H9 (cell line): ENCODE results near the gene SLC46A3. TPM values are rescaled to one million over a fixed set of nuclear protein-coding genes. Genes with fewer than 3 reads are reported as not detected.

Source experiments
- DNase-seq: peaks from one replicate; pipeline ENCODE4 v3.0.0-alpha.2; 2017
- H2AFZ ChIP-seq: one replicate; pipeline ENCODE4 v1.6.1; 2013; ENCODE audit warnings: mild to moderate bottlenecking, low read length, control low read depth, moderate library complexity
- H2AK5ac ChIP-seq: 2 replicates; pipeline ENCODE4 v1.6.1; 2013; ENCODE audit warnings: low read length, control low read depth, mixed read lengths; ENCODE audit not compliant: insufficient read length
- H2BK120ac ChIP-seq: one replicate; pipeline ENCODE4 v1.6.1; 2013; ENCODE audit warnings: low read depth, mild to moderate bottlenecking, low read length, control low read depth, inconsistent platforms; ENCODE audit not compliant: poor library complexity, severe bottlenecking
- H2BK12ac ChIP-seq: 2 replicates; pipeline ENCODE4 v1.6.1; 2013; ENCODE audit warnings: low read length, control low read depth, mixed read lengths, low read depth; ENCODE audit not compliant: insufficient read length
- H2BK15ac ChIP-seq: 2 replicates; pipeline ENCODE4 v1.6.1; 2013; ENCODE audit warnings: low read depth, low read length, control low read depth
- H2BK20ac ChIP-seq: one replicate; pipeline ENCODE4 v1.6.1; 2013; ENCODE audit warnings: low read depth, mild to moderate bottlenecking, low read length, control low read depth, inconsistent platforms; ENCODE audit not compliant: poor library complexity, severe bottlenecking
- H2BK5ac ChIP-seq: 2 replicates; pipeline ENCODE4 v1.6.1; 2013; ENCODE audit warnings: low read length, control low read depth, mixed read lengths; ENCODE audit not compliant: insufficient read length
- H3K14ac ChIP-seq: 2 replicates; pipeline ENCODE4 v1.6.1; 2013; ENCODE audit warnings: low read length, control low read depth; ENCODE audit not compliant: insufficient read depth
- H3K18ac ChIP-seq: 2 replicates; pipeline ENCODE4 v1.6.1; 2013; ENCODE audit warnings: low read depth, mild to moderate bottlenecking, mixed read lengths, low read length, control low read depth; ENCODE audit not compliant: insufficient read length
- H3K23ac ChIP-seq: 2 replicates; pipeline ENCODE4 v1.6.1; 2013; ENCODE audit warnings: low read length, control low read depth, mixed read lengths, low read depth; ENCODE audit not compliant: insufficient read length
- H3K23me2 ChIP-seq: 2 replicates; pipeline ENCODE4 v1.6.1; 2013; ENCODE audit warnings: low read depth, mild to moderate bottlenecking, mixed read lengths, low read length, control low read depth; ENCODE audit not compliant: insufficient read length, poor library complexity, severe bottlenecking
- H3K27ac ChIP-seq: 2 replicates; pipeline ENCODE4 v1.5.1; 2013; ENCODE audit warnings: low read length, control low read depth, mixed read lengths, low read depth; ENCODE audit not compliant: insufficient read length
- H3K27me3 ChIP-seq: 2 replicates; pipeline ENCODE4 v1.6.1; 2013; ENCODE audit warnings: low read length, control low read depth, inconsistent platforms; ENCODE audit not compliant: insufficient read depth
- H3K4ac ChIP-seq: 2 replicates; pipeline ENCODE4 v1.6.1; 2013; ENCODE audit warnings: low read depth, mild to moderate bottlenecking, control low read depth, inconsistent platforms, low read length, moderate library complexity
- H3K4me1 ChIP-seq: 2 replicates; pipeline ENCODE4 v1.6.1; 2013; ENCODE audit warnings: low read length, control low read depth, inconsistent platforms; ENCODE audit not compliant: insufficient read depth
- H3K4me2 ChIP-seq: 2 replicates; pipeline ENCODE4 v1.6.1; 2013; ENCODE audit warnings: low read length, control low read depth, mixed read lengths; ENCODE audit not compliant: insufficient read length, insufficient read depth
- H3K56ac ChIP-seq: 2 replicates; pipeline ENCODE4 v1.6.1; 2013; ENCODE audit warnings: low read depth, mild to moderate bottlenecking, mixed read lengths, low read length, control low read depth; ENCODE audit not compliant: insufficient read length
- H3K79me1 ChIP-seq: 2 replicates; pipeline ENCODE4 v1.6.1; 2013; ENCODE audit warnings: low read depth, mild to moderate bottlenecking, moderate library complexity, low read length, control low read depth, inconsistent platforms; ENCODE audit not compliant: insufficient read depth, poor library complexity, severe bottlenecking
- H3K79me2 ChIP-seq: 2 replicates; pipeline ENCODE4 v1.6.1; 2013; ENCODE audit warnings: low read length, control low read depth, inconsistent platforms; ENCODE audit not compliant: insufficient read depth
- H3K9ac ChIP-seq: 2 replicates; pipeline ENCODE4 v1.6.1; 2013; ENCODE audit warnings: low read length, control low read depth, mixed read lengths; ENCODE audit not compliant: insufficient read length; ENCODE audit errors: extremely low read depth
- H3K9me3 ChIP-seq: one replicate; pipeline ENCODE4 v1.6.1; 2013; ENCODE audit warnings: low read depth, low read length, inconsistent platforms; ENCODE audit not compliant: control insufficient read depth
- H3T11ph ChIP-seq: one replicate; pipeline ENCODE4 v1.6.1; 2013; ENCODE audit warnings: mild to moderate bottlenecking, low read length, control low read depth, inconsistent platforms
- H4K20me1 ChIP-seq: one replicate; pipeline ENCODE4 v1.6.1; 2013; ENCODE audit not compliant: control insufficient read depth, insufficient read length, insufficient read depth
- H4K5ac ChIP-seq: 2 replicates; pipeline ENCODE4 v1.6.1; 2013; ENCODE audit warnings: low read depth, mild to moderate bottlenecking, mixed read lengths, low read length, control low read depth; ENCODE audit not compliant: insufficient read length
- H4K8ac ChIP-seq: replicated peaks from 2 replicates; pipeline ENCODE4 v1.6.1; 2013; ENCODE audit warnings: low read length, control low read depth, mixed read lengths, low read depth; ENCODE audit not compliant: insufficient read length
- H4K91ac ChIP-seq: 2 replicates; pipeline ENCODE4 v1.6.1; 2013; ENCODE audit warnings: low read depth, mild to moderate bottlenecking, moderate library complexity, mixed read lengths, low read length, control low read depth; ENCODE audit not compliant: insufficient read length
- H3K27ac Mint-ChIP-seq, 3 experiments: 2 replicates in 2 of 3; 3 replicates in 1 of 3; pipeline ENCODE4 v1.8.0; 2020 to 2021; ENCODE audit warnings: mixed read lengths in 3 of 3, mild to moderate bottlenecking in 1 of 3, moderate library complexity in 1 of 3
- H3K27me3 Mint-ChIP-seq: 2 replicates; pipeline ENCODE4 v1.8.0; 2021; ENCODE audit warnings: low read depth, mild to moderate bottlenecking, moderate library complexity, mixed read lengths
- H3K36me3 Mint-ChIP-seq, 3 experiments: 2 replicates in 2 of 3; 3 replicates in 1 of 3; pipeline ENCODE4 v1.8.0; 2020 to 2021; ENCODE audit warnings: low read depth in 3 of 3, mixed read lengths in 3 of 3; ENCODE audit not compliant: insufficient read depth in 1 of 3
- H3K4me1 Mint-ChIP-seq, 2 experiments: 2 replicates each; pipeline ENCODE4 v1.8.0; 2020; ENCODE audit warnings: mixed read lengths in 2 of 2
- H3K4me3 Mint-ChIP-seq, 2 experiments: 2 replicates in 1 of 2; 3 replicates in 1 of 2; pipeline ENCODE4 v1.8.0; 2020 to 2021; ENCODE audit warnings: mild to moderate bottlenecking in 2 of 2, mixed read lengths in 2 of 2, moderate library complexity in 1 of 2
- H3K9me3 Mint-ChIP-seq, 2 experiments: 2 replicates in 1 of 2; 3 replicates in 1 of 2; pipeline ENCODE4 v1.8.0; 2020; ENCODE audit warnings: mild to moderate bottlenecking in 2 of 2, mixed read lengths in 2 of 2, moderate library complexity in 1 of 2
- WGBS: extraction: QIAGEN DNeasy Blood & Tissue Kit; methylation state at CpG from one replicate; pipeline ENCODE4 v1.1.7; 2013; ENCODE audit warnings: missing lambda C conversion rate, low lambda C conversion rate, mixed read lengths; ENCODE audit not compliant: insufficient read length; ENCODE audit errors: extremely low coverage; 5-methylcytosine and 5-hydroxymethylcytosine counted together
- total RNA-seq: library from RNA; stranded (reverse); gene quantifications from 2 replicates; pipeline ENCODE4 v1.2.1, GENCODE V29; 2021
- TF ChIP-seq, protein P1 (sequence below): fragments of 200-600 bp; sonication (generic); conservative IDR thresholded peaks from 3 replicates; pipeline ENCODE4 v1.8.0; 2021; ENCODE audit warnings: antibody characterized with exemption, mild to moderate bottlenecking

Gene SLC46A3
- total RNA-seq, 1 experiment from 2014 or later, result 0.26 TPM

DNA sequence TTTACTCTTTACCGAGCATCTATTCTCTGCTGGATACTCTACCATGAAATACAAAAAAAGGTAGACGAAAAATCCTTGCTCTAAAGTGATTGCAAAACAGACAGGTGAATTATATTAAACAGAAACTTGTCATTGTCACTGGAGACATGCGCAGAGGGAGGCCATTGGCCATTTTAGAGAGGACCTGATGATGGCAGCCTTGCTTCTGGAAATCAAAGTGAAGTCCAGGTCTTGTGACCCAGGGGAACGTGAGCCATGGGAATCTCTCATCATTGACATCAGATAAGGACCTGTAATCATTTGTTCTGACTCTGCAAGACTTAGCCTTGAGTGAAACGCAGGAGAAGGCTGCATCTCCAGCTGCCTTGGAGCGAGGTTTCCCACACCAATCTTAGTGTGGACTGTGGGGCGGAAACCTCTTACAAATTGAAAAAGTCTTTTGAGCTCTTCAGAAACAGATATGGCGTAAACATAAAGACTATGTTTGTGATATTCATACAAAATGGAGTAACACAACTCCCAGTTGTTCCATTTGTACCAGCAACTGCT lies 16.8 kb upstream of the SLC46A3 start:
- H2BK12ac ChIP-seq, result no peak overlapping the region
- H2BK5ac ChIP-seq, result no peak overlapping the region
- no peaks in the 10 kb centered on the region for H4K20me1 ChIP-seq
- no peak overlapping the region for H4K91ac ChIP-seq
- no peak overlapping the region for H4K8ac ChIP-seq
- no peak overlapping the region for H3T11ph ChIP-seq
- WGBS, result no CpG with 5 or more reads among the region's 8 CpGs
- no peak overlapping the region for H3K23ac ChIP-seq
- H3K18ac ChIP-seq, result no peak overlapping the region
- H2AK5ac ChIP-seq, result no peak overlapping the region
- H4K5ac ChIP-seq, result no peak overlapping the region
- no peaks in the 10 kb centered on the region for H3K27me3 ChIP-seq
- no peak overlapping the region for H2AFZ ChIP-seq
- H3K14ac ChIP-seq, result no peak overlapping the region
- H2BK120ac ChIP-seq, result no peak overlapping the region
- Mint-ChIP-seq H3K9me3 (no peaks in the 10 kb centered on the region), H3K27me3 (no peaks in the 10 kb centered on the region; the same call in 1 of the 2 replicates), H3K4me1 (no peaks in the 10 kb centered on the region), H3K27ac (no peak overlapping the region), H3K4me3 (no peak overlapping the region), H3K36me3 (no peaks in the 10 kb centered on the region)
- H3K9me3 ChIP-seq, result no peaks in the 10 kb centered on the region
- H3K27ac ChIP-seq, result no peak overlapping the region
- no peaks in the 10 kb centered on the region for H3K4me1 ChIP-seq
- H2BK20ac ChIP-seq, result no peak overlapping the region
- no peak for DNase-seq
- H3K79me2 ChIP-seq, result no peaks in the 10 kb centered on the region
- H2BK15ac ChIP-seq, result no peak overlapping the region
- H3K79me1 ChIP-seq, result no peaks in the 10 kb centered on the region
- TF ChIP-seq, protein P1, sequence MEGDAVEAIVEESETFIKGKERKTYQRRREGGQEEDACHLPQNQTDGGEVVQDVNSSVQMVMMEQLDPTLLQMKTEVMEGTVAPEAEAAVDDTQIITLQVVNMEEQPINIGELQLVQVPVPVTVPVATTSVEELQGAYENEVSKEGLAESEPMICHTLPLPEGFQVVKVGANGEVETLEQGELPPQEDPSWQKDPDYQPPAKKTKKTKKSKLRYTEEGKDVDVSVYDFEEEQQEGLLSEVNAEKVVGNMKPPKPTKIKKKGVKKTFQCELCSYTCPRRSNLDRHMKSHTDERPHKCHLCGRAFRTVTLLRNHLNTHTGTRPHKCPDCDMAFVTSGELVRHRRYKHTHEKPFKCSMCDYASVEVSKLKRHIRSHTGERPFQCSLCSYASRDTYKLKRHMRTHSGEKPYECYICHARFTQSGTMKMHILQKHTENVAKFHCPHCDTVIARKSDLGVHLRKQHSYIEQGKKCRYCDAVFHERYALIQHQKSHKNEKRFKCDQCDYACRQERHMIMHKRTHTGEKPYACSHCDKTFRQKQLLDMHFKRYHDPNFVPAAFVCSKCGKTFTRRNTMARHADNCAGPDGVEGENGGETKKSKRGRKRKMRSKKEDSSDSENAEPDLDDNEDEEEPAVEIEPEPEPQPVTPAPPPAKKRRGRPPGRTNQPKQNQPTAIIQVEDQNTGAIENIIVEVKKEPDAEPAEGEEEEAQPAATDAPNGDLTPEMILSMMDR, result no peak
- no peak overlapping the region for H3K4ac ChIP-seq
- no peak overlapping the region for H3K9ac ChIP-seq
- no peaks in the 10 kb centered on the region for H3K23me2 ChIP-seq
- H3K4me2 ChIP-seq, result no peak overlapping the region
- no peak overlapping the region for H3K56ac ChIP-seq
